ENCODE measurements around the gene PIKFYVE. TPM values are rescaled to one million over a fixed set of nuclear protein-coding genes. Genes with fewer than 3 reads are reported as not detected.

PIKFYVE gene
- total and polyA plus RNA-seq, 2 donors (not counting 1 experiment from before 2014, with no cell fraction given): 20.3 to 80.9 TPM

DNA sequence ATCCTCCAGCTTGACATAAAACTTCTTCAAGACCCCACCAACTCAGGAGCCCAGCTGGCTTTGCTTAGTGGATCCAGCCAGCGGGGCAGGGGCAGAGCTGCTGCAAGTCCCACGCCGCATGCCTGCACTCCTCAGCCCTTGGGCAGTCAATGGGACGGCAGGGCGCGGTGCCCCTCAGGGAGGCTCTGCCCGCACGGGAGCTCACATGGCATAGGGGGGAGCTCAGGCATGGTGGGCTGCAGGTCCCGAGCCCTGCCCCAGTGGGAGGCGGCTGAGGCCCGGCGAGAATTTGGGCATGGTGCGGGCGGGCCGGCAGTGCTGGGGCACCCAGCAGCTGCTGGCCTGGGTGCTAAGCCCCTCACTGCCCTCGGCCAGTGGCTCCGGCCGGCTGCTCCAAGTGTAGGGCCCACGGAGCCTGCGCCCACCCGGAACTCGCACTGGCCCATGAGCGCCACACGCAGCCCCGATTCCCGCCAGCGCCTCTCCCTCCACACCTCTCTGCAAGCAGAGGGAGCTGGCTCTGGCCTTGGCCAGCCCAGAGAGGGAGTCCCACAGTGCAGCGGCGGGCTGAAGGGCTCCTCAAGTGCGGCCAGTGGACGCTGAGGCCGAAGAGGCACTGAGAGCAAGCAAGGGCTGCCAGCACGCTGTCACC, 38.3 kb upstream of the PIKFYVE start:
- no peak for ATAC-seq (ENCODE audit: low read depth)

GRCh38 chr2:208228476-208228875, 37.6 kb upstream of the PIKFYVE start:
- TF ChIP-seq, protein P1, sequence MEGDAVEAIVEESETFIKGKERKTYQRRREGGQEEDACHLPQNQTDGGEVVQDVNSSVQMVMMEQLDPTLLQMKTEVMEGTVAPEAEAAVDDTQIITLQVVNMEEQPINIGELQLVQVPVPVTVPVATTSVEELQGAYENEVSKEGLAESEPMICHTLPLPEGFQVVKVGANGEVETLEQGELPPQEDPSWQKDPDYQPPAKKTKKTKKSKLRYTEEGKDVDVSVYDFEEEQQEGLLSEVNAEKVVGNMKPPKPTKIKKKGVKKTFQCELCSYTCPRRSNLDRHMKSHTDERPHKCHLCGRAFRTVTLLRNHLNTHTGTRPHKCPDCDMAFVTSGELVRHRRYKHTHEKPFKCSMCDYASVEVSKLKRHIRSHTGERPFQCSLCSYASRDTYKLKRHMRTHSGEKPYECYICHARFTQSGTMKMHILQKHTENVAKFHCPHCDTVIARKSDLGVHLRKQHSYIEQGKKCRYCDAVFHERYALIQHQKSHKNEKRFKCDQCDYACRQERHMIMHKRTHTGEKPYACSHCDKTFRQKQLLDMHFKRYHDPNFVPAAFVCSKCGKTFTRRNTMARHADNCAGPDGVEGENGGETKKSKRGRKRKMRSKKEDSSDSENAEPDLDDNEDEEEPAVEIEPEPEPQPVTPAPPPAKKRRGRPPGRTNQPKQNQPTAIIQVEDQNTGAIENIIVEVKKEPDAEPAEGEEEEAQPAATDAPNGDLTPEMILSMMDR (IDR thresholded peaks at IDR 0.05): no peak
- no peak for TF ChIP-seq EZH2 (IDR thresholded peaks at IDR 0.05; ENCODE audit: borderline replicate concordance, insufficient read depth, low read depth, low read length, poor library complexity, severe bottlenecking)
- Mint-ChIP-seq H3K27ac (no peak overlapping the region), H3K4me3 (no peak overlapping the region), H3K27me3 (peaks cover 4% of the 10 kb centered on the region), H3K4me1 (no peaks in the 10 kb centered on the region), H3K9me3 (ENCODE audit: insufficient read depth) (peaks cover 7% of the 10 kb centered on the region)
- Histone ChIP-seq H2AFZ (ENCODE audit: insufficient read depth, low read depth, low read length, poor library complexity, severe bottlenecking) (no peak overlapping the region), H3K9ac (ENCODE audit: low read length) (no peak overlapping the region), H3K36me3 (replicated peaks in 1 of 2; ENCODE audit: control extremely low read depth in 1 of 2, control insufficient read depth in 1 of 2, extremely low read depth in 1 of 2, insufficient read depth in 2 of 2, low read length in 1 of 2) (no peaks in the 10 kb centered on the region), H3K9me3 (ENCODE audit: control extremely low read depth in 1 of 3, control insufficient read depth in 2 of 3, insufficient read depth in 1 of 3, low read length in 2 of 3) (peaks cover 0 to 13% (median 9%) of the 10 kb centered on the region in 3 donors), H4K20me1 (ENCODE audit: control insufficient read depth, insufficient read depth, low read length, poor library complexity, severe bottlenecking) (no peaks in the 10 kb centered on the region), H3K4me1 (ENCODE audit: control insufficient read depth in 2 of 2, insufficient read depth in 2 of 2, low read length in 2 of 2) (no peaks in the 10 kb centered on the region), H3K79me2 (ENCODE audit: control insufficient read depth, insufficient read depth, low read length) (no peaks in the 10 kb centered on the region), H3K4me2 (replicated peaks; ENCODE audit: low read depth, low read length, poor library complexity, severe bottlenecking) (no peak overlapping the region), H3K4me3 (ENCODE audit: control extremely low read depth in 1 of 5, extremely low read depth in 1 of 5, insufficient read depth in 1 of 5, low read depth in 2 of 5, low read length in 4 of 5) (no peak overlapping the region), H3K27ac (ENCODE audit: low read length in 2 of 2) (no peak overlapping the region), H3K27me3 (replicated peaks in 1 of 4; ENCODE audit: control extremely low read depth in 1 of 4, control insufficient read depth in 3 of 4, insufficient read depth in 4 of 4, low read length in 3 of 4) (no peaks in the 10 kb centered on the region)
- no CpG with 5 or more reads among the region's 1 CpG for WGBS (ENCODE audit: insufficient coverage)
- intact Hi-C loops (cut with micrococcal nuclease): no loop called here
- ChIA-PET CTCF (no interaction called here), POLR2A (no interaction called here)
- no peak for DNase-seq
- ATAC-seq (ENCODE audit: low read depth): no peak

More for the DNA sequence above, 38.3 kb upstream of the PIKFYVE start:
- no peak overlapping the region for H3K4me2 ChIP-seq (replicated peaks; ENCODE audit: low read depth, low read length, poor library complexity, severe bottlenecking)
- ChIA-PET POLR2A (no interaction called here), CTCF (no interaction called here)
- no peak overlapping the region for H3K9ac ChIP-seq (ENCODE audit: low read length)
- no peaks in the 10 kb centered on the region for H3K79me2 ChIP-seq (ENCODE audit: control insufficient read depth, insufficient read depth, low read length)
- H3K9me3 Mint-ChIP-seq (ENCODE audit: insufficient read depth): peaks cover 7% of the 10 kb centered on the region
- H3K9me3 ChIP-seq (ENCODE audit: control extremely low read depth in 1 of 3, control insufficient read depth in 2 of 3, insufficient read depth in 1 of 3, low read length in 2 of 3): peaks cover 0 to 10% (median 9%) of the 10 kb centered on the region in 3 donors
- no peaks in the 10 kb centered on the region for H4K20me1 ChIP-seq (ENCODE audit: control insufficient read depth, insufficient read depth, low read length, poor library complexity, severe bottlenecking)
- no peak overlapping the region for H3K27ac ChIP-seq (ENCODE audit: low read length in 2 of 2)
- no peaks in the 10 kb centered on the region for H3K27me3 ChIP-seq (replicated peaks in 1 of 4; ENCODE audit: control extremely low read depth in 1 of 4, control insufficient read depth in 3 of 4, insufficient read depth in 4 of 4, low read length in 3 of 4)
- no peak overlapping the region for H3K27ac Mint-ChIP-seq
- intact Hi-C loops (cut with micrococcal nuclease): no loop called here
- H3K4me1 ChIP-seq (ENCODE audit: control insufficient read depth in 2 of 2, insufficient read depth in 2 of 2, low read length in 2 of 2): no peaks in the 10 kb centered on the region
- TF ChIP-seq, protein P1 (IDR thresholded peaks at IDR 0.05): no peak
- no peaks in the 10 kb centered on the region for H3K4me1 Mint-ChIP-seq
- DNase-seq: no peak
- peaks cover 4% of the 10 kb centered on the region for H3K27me3 Mint-ChIP-seq
- H3K36me3 ChIP-seq (replicated peaks in 1 of 2; ENCODE audit: control extremely low read depth in 1 of 2, control insufficient read depth in 1 of 2, extremely low read depth in 1 of 2, insufficient read depth in 2 of 2, low read length in 1 of 2): no peaks in the 10 kb centered on the region
- WGBS (ENCODE audit: insufficient coverage): 95% methylated on average over 33 of the region's 33 CpGs
- no peak overlapping the region for H3K4me3 ChIP-seq (ENCODE audit: control extremely low read depth in 1 of 5, extremely low read depth in 1 of 5, insufficient read depth in 1 of 5, low read depth in 2 of 5, low read length in 4 of 5)
- H3K4me3 Mint-ChIP-seq: no peak overlapping the region
- no peak overlapping the region for H2AFZ ChIP-seq (ENCODE audit: insufficient read depth, low read depth, low read length, poor library complexity, severe bottlenecking)
